H1 (cell line): Measurements from ENCODE around the gene AMBP. TPM values are rescaled to one million over a fixed set of nuclear protein-coding genes. Genes with fewer than 3 reads are reported as not detected.

Experiments used
- BACH1 ChIP-seq: IDR thresholded peaks from 2 replicates; pipeline ENCODE4 v1.6.1; 2012; ENCODE audit warnings: low read length, improper control_type of control experiment
- HDAC2 ChIP-seq, 2 experiments: fragments of 300-600 bp in 1 of 2; sonication (generic) in 1 of 2; IDR thresholded peaks; 2 replicates each; pipeline ENCODE4 v1.6.1; 2011 to 2012; ENCODE audit warnings: low read depth in 2 of 2, low read length in 2 of 2, mild to moderate bottlenecking in 2 of 2, moderate library complexity in 2 of 2, borderline replicate concordance in 1 of 2, inconsistent platforms in 1 of 2
- NRF1 ChIP-seq: IDR thresholded peaks from 2 replicates; pipeline ENCODE4 v1.6.1; 2011; ENCODE audit warnings: mild to moderate bottlenecking, low read depth, low read length, improper control_type of control experiment
- SP1 ChIP-seq: IDR thresholded peaks from 2 replicates; pipeline ENCODE4 v1.6.1; 2011; ENCODE audit warnings: low read depth, low read length
- TAF7 ChIP-seq: optimal IDR thresholded peaks from 2 replicates; pipeline ENCODE3; 2011; ENCODE audit warnings: low read depth, mild to moderate bottlenecking, inconsistent platforms, low read length, moderate library complexity, borderline replicate concordance
- TEAD4 ChIP-seq: IDR thresholded peaks from 2 replicates; pipeline ENCODE4 v1.6.1; 2012; ENCODE audit warnings: low read depth, low read length, inconsistent platforms, mixed read lengths
- ZNF274 ChIP-seq: IDR thresholded peaks from 2 replicates; pipeline ENCODE4 v1.7.0; 2012; ENCODE audit warnings: low read length, borderline replicate concordance; ENCODE audit errors: extremely low read depth
- polyA plus RNA-seq, 7 experiments: library from polyadenylated mRNA; depleted of rRNA in 3 of 7; stranded (reverse) in 5 of 7; unstranded in 2 of 7; fragments of >200 nt in 5 of 7; fragments of 200-250 nt in 2 of 7; gene quantifications; 1 replicate in 5 of 7; 2 replicates in 1 of 7; 4 replicates in 1 of 7; pipeline versions ENCODE4 v1.2.1 to v1.2.3, GENCODE V29; 2011 to 2013; ENCODE audit warnings: missing spikeins in 2 of 7, mixed read lengths in 2 of 7
- total RNA-seq: library from RNA; stranded (reverse); fragmentation: NEBNext Ultra II Directional; extraction: Animal tissue kit (Norgen Biotek cat#: 25700); gene quantifications from 2 replicates; pipeline ENCODE4 v1.2.1, GENCODE V29; 2021
- TF ChIP-seq, protein P1 (sequence below): IDR thresholded peaks from 2 replicates; pipeline ENCODE4 v1.6.1; 2012; ENCODE audit warnings: inconsistent platforms
- TF ChIP-seq, protein P2 (sequence below): IDR thresholded peaks from 2 replicates; pipeline ENCODE4 v1.6.1; 2011; ENCODE audit warnings: low read depth, mild to moderate bottlenecking, low read length; ENCODE audit not compliant: insufficient read depth

AMBP gene
- total and polyA plus RNA-seq, 2 of the 8 experiments (the other 6 are each of a cell fraction or from before 2014, with no cell fraction given) = 3.0 to 4.0 TPM

DNA sequence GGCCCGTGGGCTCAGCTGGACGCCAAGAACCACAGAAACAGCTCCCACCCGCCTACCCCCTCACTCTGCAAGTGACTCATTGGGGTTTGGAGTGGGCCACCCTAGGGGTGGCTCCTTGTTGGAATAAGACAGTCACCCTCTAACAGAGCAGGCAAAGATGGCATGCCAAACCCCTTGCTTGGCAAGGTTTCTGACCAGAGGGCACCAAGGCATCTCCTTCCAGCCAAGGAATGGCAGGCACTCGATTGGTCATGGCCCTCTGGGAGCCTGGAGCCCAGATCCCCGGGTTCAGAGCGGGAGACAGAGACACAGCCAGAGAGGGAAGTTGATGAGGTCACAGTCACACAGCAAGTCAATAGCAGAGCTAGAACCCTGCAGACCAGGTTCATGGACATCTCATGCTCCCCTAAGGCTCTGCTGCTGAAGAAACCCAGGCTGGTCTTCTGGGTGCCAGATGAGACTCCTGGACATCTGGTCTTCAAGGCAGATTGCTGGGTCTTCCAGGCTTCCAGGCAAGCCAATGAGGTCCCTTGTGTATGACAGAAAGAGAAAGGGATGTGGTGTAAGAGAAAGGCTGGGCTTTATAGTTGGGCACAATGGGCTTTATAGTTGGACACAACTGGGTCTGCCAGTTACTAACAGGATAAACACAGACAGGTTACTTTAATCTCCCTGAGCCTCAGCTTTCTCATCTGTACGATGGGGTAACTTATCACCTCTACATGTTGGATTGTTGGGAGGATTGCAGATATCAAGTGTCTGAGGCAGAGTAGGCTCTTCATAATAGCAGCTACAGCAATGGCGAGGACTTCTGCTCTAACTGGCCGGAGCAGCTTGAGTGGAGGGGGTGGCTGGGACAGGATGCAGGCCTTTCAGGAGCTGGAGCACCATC, 44.3 kb upstream of the AMBP start (continued):
- TF ChIP-seq ZNF274 (no peak), HDAC2 (IDR thresholded peaks at IDR 0.05; ENCODE audit: borderline replicate concordance in 1 of 2, low read depth in 2 of 2, low read length in 2 of 2) (no peak), SP1 (no peak), BACH1 (no peak), TEAD4 (no peak), TAF7 (no peak), NRF1 (no peak)
- TF ChIP-seq, protein P1, sequence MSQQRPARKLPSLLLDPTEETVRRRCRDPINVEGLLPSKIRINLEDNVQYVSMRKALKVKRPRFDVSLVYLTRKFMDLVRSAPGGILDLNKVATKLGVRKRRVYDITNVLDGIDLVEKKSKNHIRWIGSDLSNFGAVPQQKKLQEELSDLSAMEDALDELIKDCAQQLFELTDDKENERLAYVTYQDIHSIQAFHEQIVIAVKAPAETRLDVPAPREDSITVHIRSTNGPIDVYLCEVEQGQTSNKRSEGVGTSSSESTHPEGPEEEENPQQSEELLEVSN = no peak
- TF ChIP-seq, protein P2, sequence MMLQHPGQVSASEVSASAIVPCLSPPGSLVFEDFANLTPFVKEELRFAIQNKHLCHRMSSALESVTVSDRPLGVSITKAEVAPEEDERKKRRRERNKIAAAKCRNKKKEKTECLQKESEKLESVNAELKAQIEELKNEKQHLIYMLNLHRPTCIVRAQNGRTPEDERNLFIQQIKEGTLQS = no peak
